ENCODE measurements around the gene DPYSL5.
A peak's percentile ranks its signal among the peaks of the same experiment; 100 is the strongest.

Gene DPYSL5

GRCh38 chr2:26845021-26845420, 2.9 kb upstream of the DPYSL5 start:
- DNase-seq: no peak

GRCh38 chr2:26846334-26847306, 1.3 kb upstream of the DPYSL5 start:
- peak; percentile 27 for DNase-seq

DNA sequence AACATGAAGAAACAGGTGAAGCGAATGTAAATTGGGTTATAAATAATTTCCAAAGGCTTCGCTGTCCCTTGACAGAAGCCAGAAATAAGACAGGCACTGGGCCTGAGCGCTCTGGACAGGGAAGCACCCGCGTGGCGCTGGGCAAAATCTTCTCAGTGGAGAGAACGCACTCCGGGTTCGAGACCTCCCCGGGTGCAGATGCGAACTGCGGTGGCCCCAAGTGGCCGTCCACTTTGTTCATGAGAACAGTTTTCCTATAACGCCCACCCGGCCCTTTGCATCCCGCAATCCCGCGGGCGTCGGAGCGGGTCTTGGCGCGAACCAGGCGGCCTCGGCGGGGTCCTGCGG, 651 bp upstream of the DPYSL5 start:
- DNase-seq: no peak

DNA sequence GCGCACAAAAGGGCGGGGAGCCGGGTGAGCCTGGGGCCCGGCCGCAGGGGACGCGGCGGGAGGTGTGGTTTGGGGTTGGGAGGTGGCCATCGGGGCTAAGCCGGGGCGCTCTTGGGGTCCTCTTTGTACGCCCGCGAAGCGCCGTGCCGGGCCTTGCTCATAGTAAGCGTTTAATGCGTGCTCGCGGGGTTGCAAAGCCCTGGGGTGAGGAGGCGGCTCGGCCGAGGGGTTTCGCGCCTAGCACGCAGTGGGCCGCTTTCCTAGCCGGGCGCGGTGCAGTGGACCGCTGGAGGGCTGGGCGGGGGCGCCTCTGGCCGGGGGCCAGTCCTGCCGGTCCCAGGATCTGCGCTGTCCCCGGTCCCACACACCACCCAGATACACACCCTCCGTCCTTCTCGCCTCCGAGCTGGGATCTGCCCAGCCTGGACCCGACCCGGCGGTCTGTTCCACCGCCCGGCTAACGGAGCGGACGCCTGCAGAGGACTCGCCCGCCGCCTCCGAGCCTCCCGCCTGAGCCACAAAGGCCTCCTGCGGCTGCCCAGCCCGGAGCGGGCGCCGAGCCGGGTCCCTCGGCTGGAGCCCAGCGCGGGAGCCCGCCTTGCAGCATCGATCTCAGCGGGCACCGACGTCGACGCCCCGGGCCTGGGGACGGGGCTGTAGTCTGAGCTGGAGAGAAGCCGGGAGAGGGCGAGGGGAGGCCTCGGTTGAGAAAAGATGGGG, 564 bp downstream of the DPYSL5 start:
- DNase-seq: no peak

DNA sequence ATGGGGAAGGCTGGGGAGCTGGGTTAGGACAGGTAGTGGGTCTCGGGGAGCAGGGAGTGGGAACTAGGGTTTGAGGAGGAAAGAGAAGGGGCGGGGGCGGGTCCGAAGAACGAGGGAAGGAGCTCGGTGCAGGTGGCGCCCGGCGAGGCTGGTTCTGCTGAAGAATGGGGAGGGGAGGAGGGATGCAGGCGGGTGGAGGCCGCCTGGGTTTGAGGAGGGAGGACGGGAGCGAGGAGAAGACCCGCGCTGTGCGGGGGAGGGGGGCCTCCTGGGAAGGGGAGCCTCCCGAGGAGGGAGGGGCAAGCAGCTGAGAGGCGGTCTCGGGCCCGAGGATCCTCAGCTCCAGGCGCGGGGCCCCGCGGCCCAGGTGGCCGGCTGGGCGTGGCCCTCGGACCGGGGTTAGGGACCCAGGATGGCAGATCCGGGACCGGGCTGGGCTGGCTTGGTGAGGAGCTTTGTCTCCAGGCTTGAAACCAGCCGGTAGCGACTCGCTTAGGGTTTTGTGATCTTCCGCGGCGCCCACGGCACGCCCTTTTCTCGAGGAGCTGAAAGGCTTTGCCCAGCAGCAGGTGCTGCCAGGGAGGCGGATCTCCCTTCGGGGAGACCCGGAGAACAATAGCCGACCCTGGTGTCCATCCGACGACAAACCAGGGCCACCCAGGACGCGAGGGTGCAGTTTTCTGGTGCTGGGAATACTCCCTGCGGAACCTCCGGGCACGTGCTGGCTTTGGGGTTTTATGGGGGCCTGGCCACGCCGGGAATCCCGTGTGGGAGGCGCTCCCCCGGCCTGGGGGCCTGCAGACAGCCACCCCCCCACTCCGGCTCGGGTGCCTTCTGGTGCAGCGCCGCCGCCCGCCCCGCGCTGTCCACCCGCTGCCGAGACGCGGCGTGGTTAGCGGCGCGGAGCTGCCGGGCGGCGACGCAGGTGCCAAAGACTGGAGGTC, 1.4 kb downstream of the DPYSL5 start:
- DNase-seq: no peak

DNA sequence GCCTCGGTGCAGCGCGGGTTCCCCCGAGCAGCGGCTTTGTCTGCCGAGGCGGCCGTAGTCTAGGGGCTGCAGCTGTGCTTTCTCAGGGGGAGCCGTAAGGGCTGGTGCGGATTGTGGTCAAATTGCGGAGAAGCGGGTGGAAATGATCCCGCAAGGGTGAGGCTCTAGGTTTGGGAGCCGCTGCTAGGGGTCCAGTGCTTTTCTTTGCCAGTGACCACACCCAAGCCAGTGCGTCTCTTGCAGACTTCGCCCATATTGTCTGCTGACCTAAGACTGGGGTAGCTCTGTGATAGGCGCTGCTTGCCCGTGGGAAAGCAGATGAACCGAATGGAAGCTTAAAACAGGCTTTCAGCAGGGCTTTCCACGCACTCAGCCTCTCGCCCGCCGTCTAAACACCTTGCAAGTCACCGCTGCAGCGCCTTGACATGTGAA, 2.1 kb downstream of the DPYSL5 start:
- DNase-seq: no peak

DNA sequence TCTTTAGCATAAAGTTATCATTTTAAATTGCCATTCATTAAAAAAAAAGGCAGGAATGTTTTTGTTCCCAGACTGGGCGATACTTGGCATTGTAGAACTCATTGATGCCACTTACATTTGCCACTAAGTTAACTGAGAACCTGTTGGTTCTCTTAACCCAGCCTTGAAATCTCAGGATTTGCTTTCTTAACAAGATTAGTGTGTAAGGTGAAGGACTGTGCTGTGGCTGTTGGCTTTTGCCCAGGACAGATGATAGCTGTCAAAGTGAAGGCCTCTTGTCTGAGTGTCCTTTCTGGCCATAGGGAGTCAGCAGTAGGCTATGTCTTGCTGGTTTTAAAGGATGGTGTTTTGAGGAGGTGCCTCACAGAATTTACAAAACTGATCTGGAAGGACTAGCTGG, 2.6 kb downstream of the DPYSL5 start:
- DNase-seq: no peak

- no peak for DNase-seq
Measured at GRCh38 chr2:26852405-26853306, 4.7 kb downstream of the DPYSL5 start.

GRCh38 chr2:26853751-26854150, 5.8 kb downstream of the DPYSL5 start:
- DNase-seq: no peak

DNA sequence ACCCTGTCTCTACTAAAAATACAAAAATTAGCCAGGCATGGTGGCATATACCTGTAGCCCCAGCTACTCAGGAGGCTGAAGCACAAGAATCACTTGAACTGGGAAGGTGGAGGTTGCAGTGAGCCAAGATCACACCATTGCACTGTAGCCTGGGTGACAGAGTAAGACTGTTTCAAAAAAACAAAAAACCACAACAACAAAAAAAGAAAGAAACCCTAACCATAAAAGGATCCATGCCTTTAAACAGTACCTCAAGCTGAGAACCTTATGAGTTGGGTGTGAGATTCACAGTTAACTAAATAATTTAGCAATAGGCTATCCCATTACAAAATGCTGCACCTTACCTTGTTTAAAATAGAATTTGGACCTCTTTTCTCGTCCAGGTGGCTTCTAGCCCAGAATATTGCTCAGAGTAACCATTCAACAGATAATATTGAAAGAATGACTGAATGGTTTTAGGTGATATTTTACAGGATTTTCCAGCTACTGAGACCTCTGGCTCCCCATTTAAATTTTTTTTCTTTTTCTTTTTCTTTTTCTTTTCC, 6.4 kb downstream of the DPYSL5 start:
- no peak for DNase-seq

GRCh38 chr2:26855466-26855865, 7.5 kb downstream of the DPYSL5 start:
- no peak for DNase-seq

DNA sequence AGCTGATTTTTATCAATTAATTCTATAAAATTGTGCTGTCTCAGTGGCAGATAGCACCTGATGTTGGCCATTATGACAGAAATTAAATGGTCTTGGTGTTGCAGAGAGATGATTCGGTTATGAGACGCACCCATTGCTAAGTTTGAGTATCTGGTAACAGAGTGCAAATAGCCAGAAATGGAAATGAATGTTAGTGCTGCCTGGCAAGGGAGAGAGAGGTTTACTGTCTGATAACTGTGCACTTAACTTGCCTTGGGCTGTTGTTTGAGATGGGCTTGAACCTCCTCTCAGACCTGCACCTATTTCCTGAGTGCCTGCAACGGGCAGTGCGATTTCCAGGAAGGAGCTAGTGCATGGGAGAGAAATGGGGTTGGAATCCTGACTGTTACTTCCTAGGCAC, 11.7 kb downstream of the DPYSL5 start:
- DNase-seq: no peak

DNA sequence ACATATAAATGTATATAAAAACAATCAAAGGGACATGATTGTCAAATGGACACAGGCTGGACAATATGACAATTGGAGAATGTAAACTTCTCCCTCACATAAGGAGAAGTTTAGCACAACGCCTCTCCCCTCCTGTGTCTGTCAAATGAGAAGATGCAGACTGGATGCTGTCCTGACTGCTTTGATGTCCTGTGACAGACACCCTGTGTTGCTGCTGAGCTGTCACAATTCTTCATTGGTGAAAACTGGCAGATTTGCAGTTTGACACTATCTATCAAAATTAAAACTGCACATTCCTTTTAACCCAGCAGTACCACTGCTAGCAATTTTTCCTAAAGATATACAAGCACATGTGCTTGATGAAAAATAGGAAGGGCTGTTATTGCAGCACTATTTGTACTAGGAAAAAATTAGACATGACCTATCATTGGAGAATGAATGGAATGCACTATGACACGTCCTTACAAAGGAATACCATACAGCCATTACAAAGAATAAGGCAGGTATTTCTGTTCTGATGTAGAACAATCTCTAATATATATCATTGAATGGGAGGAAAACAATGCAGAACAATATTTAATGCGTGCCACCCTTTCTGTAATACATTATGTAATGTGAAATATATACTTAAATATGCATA, 12.4 kb downstream of the DPYSL5 start:
- no peak for DNase-seq

GRCh38 chr2:26861610-26862224, 13.8 kb downstream of the DPYSL5 start:
- no peak for DNase-seq

DNA sequence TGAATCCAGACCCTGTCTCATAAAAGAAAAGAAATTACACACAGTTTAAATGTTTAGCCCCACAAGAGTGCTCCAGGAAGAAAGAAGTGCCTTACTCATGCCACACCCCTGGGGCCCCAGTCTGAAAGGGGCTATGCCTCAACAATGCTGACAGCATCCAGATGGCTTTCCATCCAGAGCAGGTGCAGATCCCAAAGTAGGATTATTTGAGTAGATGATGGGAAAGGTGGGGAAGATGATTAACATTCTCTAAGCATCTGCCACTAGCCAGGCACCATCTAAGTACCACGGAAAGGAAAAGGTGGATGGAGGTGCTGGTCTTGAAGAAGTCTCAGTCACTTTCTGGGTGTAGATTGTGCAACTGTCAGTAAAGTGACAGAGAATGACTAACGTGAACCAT, 16.3 kb downstream of the DPYSL5 start:
- no peak for DNase-seq

DNA sequence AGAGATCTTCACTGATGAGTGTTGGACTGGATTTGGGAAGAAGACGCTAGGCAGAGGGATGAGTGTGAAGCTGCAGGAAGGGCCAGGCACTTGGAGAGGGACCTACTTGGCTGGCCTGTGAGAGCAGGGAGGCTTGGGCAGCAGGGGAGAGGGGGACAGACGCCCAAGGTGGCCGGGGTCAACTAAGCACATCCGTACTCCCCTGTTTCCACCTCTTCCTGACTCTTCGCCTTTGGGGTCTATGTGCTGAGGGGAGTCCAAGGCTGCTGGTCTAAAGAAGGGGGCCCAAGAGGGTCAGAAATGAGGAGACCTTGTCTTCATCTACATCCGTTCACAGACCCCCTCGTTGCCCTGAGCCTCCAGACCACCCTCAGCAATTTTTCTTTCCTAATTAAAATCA, 16.7 kb downstream of the DPYSL5 start:
- no peak for DNase-seq

DNA sequence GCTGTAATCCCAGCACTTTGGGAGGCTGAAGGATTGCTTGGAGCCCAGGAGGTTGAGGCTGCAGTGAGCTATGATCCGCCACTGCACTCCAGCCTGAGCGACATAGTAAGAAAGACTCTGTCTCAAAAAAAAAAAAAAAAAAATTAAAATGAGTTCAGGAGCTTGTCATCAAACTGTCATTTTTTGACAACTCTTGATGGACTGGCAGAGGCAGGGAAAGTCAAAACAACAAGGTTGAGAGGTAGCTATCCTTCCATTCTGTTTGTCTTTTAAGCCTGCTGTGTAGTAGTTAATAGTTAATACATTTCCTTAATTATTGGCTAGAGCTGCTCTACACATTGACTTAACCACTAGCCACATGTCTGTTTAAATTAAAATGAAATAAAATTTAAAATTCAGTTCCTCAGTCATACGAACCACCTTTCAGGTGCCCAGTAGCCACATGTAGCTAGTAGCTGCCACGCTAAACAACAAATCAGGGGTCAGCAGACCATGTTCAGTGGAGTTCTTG, 22.7 kb downstream of the DPYSL5 start:
- no peak for DNase-seq

- DNase-seq: no peak
Measured at GRCh38 chr2:26873286-26873983, 25.5 kb downstream of the DPYSL5 start.

DNA sequence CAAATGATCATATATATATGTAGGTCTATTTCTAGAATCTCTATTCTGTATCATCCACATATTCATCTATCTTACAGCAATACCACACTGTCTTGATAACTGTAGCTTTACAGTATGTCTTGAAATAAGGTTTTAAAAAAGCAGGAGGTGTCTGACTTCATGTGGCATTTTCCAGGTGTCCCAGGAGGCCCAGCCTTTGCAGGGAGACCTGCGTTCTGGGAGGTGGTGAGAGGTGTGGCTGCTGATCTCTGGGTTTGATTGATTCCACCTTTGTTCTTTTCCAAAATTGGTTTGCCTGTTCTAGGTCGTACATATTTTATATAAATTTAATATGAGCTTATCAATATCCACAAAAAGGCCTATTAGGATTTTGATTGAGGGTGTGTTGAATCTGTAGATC, 26.6 kb downstream of the DPYSL5 start:
- DNase-seq: no peak
